Right lung (tissue), 5 donors: ENCODE results near the gene CYB5R2. TPM values are rescaled to one million over a fixed set of nuclear protein-coding genes. Genes with fewer than 3 reads are reported as not detected.

Experiments
- DNase-seq, 2 donors: peaks; one replicate each; pipeline ENCODE4 v3.0.0-alpha.2; 2013
- polyA plus RNA-seq, 5 donors: library from polyadenylated mRNA; unstranded; fragments of 120-200 nt; gene quantifications; one replicate each; pipeline versions ENCODE4 v1.2.1 to v1.2.3, GENCODE V29; 2013; ENCODE audit warnings: inconsistent platforms in 1 of 5, low replicate concordance in 1 of 5; ENCODE audit not compliant: insufficient read length in 5 of 5, insufficient read depth in 1 of 5

The CYB5R2 gene
- polyA plus RNA-seq, 5 donors, result 16.1 to 27.0 (median 18.1) TPM

DNA sequence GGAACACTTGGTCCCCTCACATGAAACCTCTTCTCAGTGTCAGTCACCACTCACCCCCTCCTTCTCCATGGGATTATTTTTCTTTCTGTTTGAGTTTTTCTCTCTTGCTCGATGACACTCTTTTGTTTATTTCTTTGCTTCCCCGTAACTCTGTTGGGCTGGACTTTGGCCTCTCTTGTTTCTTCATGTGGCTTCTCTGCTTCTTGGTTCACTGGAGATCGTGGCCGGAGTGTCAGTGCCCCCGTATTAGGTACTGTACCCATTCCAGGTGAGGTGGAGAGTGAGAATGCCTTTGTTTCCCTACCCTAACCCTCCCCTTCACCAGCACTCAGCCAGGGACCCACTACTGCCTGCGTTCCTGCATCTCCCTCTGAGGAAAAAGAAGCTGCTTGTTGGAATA, 32.5 kb downstream of the CYB5R2 start:
- DNase-seq, result no peak

DNA sequence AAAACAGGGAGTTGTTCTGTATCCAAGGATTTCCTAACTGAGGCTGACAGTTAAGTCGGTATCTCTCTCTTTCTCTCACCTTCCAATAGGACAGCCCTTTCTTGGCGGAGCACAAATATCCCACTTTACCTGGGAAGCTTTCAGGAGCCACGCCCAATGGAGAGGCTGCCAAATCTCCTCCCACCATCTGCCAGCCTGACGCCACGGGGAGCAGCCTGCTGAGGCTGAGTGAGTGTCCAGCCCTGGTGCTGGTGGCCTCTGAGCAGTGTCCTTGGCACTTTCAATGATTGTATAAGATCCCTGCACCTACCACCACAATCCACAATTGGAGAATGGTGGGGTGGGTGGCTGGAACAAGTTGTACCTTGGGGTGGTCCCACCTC, 33.7 kb downstream of the CYB5R2 start:
- no peak for DNase-seq

- DNase-seq, result no peak
These were observed 34.3 kb downstream of the CYB5R2 start for GRCh38 chr11:7638710-7639642.

GRCh38 chr11:7637447-7638157, 35.7 kb downstream of the CYB5R2 start:
- no peak for DNase-seq

DNA sequence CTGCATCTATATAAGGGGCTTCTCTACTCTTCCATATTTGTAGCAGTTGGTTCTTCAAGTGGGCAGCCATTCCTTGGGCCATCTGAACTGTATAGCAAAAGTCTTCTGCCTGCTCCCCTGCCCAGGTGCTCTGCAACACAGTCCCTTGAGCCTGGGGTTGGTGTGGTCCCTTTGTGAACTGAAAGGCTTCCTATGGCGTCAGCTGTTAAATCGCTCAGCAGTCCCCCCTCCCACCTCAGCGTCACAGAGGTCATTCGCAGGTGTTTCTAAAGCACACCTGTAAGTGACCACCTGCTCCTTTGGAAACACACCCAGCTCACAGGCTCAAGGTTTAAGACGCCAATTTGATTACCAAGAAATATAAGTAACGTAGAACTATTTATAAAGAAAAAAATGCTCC, 37.0 kb downstream of the CYB5R2 start:
- no peak for DNase-seq

GRCh38 chr11:7635708-7636107, 37.6 kb downstream of the CYB5R2 start:
- no peak for DNase-seq

GRCh38 chr11:7635137-7635536, 38.2 kb downstream of the CYB5R2 start:
- DNase-seq, result no peak

DNA sequence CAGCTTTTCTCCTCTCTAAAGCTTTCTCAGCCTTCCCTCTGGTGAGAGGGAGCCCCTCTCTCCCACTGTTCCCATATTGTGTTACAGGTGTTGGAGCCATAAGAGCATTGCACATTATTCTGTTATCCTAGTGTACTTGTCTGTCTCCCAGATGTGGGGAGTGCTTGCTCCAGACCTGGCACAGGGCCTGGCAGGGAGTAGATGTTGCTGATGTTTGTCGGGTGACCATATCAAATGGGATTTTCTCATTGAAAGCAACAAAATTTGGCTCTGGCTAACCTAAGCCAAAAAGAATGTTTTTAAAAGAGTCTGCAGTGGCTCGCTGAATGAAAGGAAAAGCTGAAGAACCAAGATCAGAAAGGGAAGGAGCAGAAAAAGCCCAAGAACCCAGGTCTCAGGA, 41.1 kb downstream of the CYB5R2 start:
- DNase-seq, result no peak

DNA sequence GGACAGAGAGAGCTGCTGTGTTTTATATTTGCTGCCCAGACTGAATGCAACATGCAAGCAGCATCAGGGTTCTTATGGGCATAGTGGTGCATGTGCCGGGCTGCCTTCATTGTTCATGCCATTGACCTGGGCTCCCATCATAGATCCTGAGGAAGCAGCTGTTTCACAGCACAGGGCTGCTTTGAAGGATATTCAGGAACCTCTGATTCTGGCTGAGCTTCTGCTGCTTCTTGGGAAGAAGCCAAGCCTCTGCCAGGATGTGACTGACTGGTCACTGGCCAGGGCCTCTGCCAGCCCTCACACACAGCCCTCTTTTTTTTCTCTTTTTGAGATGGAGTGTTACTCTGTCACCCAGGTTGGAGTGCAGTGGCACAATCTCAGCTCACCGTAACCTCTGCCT, 43.3 kb downstream of the CYB5R2 start:
- no peak for DNase-seq

GRCh38 chr11:7628660-7629059, 44.6 kb downstream of the CYB5R2 start:
- DNase-seq, result no peak

DNA sequence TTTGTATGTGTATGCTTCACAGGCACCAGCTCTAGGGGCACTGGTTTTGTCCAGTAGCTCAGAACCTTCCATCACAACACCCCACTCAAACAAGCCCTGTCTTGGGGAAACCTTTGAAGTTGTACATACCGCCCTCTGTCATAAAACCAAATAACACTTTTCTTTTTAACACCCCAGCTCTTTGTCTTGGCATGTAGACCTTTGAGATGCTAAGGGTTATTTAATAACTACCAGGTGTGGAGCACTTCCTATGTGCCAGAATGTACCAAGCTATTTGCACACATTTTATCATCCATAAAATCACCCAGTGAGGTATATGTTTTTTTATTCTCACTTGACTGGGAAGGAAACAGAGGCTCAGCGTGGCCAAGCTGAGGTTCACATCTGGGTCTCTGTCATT, 50.6 kb downstream of the CYB5R2 start:
- no peak for DNase-seq

GRCh38 chr11:7621554-7621953, 51.7 kb downstream of the CYB5R2 start:
- no peak for DNase-seq

DNA sequence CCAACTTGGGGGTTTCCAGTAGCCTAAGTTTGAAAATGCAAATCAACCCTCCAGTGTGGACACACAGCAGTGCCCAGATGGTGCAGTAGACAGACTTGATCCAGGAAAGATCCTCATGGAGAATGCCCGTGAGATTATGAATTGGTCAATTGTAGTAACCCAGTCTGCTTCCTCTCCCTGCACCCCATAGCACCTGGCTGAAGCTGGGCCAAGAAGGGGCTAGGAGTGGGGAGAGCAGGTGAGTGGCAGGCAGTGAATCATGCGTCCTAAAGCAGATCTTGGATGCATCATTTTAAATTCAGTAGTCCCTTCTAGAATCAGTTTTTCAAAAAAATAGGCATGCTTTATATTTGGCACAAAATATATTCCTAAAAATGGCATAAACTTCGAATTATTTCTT, 52.2 kb downstream of the CYB5R2 start:
- DNase-seq, result no peak

- DNase-seq, result no peak
These were observed 54.0 kb downstream of the CYB5R2 start for GRCh38 chr11:7619322-7619721.

- DNase-seq, result no peak
These were observed 56.3 kb downstream of the CYB5R2 start for GRCh38 chr11:7617032-7617431.

Other genes with a start within 250 kb of the CYB5R2 start
- 10 to 100 TPM; 42.6 to 65.5 (median 51.5) TPM for gene OLFML1, start 188.0 kb downstream of the CYB5R2 start, polyA plus RNA-seq
- 10 to 100 TPM; 25.9 to 49.3 (median 38.1) TPM for gene PPFIBP2, start 159.5 kb downstream of the CYB5R2 start, polyA plus RNA-seq
- 1 to 10 TPM; 3.0 to 8.8 (median 5.3) TPM for gene OVCH2, start 33.0 kb upstream of the CYB5R2 start, polyA plus RNA-seq
- under 1 TPM in 2 of 5 donors, not detected in 3; 0.18 to 0.27 TPM for gene OR5P2, start 123.4 kb upstream of the CYB5R2 start, polyA plus RNA-seq
- not detected for gene OR5P3, start 157.3 kb upstream of the CYB5R2 start, polyA plus RNA-seq